Fibroblast of gingiva (primary cell): ENCODE data around the gene KTN1.
A peak's percentile ranks its signal among the peaks of the same experiment; 100 is the strongest.

Source experiments
- DNase-seq: peaks from one replicate; pipeline ENCODE4 v3.0.0-alpha.2; 2011; ENCODE audit warnings: low read depth

Gene KTN1

DNA sequence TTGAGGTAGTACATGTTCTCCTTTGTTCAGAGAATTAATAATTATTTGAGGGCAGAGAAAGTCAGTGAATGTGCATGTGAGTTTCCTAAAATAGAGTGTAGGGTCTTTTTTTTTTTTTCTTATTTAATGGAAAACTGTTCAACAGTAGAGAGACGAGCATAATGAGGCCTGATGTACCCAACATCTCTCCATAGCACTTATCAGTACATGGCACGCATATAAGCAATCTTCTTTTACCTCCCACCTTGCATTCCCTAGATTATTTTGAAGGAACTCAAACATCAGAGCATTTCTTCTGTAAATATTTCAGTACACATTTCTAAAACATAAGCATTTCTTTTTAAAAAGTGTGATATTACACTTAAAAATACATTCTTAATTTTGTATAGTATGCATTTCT, 87.8 kb downstream of the KTN1 start:
- DNase-seq, result no peak

DNA sequence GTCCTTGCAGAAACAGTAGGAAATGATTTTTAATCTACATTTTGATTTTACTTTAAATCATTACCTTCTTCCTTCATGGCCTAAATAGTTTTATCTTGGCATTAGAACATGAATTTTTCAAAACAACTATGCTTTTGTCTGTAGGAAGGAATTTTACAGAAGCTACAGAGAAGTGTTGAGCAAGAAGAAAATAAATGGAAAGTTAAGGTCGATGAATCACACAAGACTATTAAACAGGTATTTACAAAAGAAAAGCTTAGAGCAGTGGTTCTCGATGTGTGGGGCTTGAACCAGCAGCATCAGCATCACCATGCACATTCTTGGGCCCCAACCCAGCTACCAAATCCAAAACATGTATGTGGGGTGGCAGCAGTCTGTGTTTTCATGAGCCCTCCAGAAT, 91.6 kb downstream of the KTN1 start:
- no peak for DNase-seq

DNA sequence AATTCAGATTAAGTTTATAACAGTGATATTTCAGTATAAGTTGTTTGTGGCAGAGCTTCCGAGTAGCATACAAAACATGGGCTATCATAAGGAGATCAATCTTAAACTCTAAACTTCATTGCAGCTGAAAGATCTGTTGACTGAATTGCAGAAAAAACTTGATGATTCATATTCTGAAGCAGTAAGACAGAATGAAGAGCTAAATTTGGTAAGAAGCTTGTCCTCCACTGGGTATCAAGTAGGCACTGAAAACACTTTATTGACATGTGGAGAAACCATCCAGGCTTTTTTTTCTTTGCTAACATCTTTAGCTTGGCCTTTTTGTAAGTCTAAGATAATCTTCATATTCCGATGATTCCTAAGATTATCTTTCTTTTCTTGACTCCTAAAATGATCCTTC, 93.0 kb downstream of the KTN1 start:
- no peak for DNase-seq

DNA sequence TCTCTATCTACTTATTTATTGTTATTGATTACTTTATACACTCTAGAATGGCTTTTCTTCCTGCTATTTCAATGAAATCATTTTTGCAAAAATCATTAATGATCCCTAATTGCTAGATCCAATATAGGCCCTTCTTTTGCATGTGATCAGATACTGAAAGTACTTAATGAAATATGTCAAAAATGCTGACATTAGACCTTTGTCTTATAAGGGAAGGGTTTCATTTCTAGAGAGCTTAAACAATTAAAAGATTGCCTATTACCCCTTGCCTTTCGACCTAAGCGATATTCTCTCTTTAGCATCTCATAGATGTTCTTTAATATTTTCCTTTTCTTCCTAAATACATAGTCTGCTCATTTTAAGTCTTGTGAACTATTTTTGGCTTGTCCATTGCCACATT, 101.1 kb downstream of the KTN1 start:
- no peak for DNase-seq

DNA sequence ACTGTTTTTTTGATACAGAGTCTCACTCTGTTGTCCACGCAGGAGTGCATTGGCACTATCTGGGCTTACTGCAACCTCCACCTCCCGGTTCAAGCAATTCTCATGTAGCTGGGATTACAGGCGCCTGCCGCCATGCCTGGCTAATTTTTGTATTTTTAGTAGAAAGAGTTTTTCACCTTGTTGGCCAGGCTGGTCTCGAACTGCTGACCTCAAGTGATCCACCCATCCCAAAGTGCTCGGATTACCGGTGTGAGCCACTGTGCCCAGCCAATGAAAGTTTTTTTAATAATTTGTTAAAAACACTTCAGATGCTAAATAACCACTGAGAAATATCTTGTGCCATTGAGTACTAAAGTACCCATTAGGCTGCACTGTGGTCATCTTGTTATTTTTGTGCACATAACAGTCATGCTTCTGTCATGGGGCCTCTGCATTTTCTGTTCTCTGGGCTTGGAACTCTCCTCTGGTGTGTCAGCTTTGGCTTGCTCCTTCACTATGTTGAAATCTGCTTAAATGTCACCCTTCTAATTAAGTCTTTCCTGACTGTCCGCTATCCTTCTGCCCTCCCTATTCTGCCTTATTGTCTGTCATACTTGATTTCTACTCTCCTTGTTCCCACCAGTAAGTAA, 105.1 kb downstream of the KTN1 start:
- peak; percentile 85 for DNase-seq

DNA sequence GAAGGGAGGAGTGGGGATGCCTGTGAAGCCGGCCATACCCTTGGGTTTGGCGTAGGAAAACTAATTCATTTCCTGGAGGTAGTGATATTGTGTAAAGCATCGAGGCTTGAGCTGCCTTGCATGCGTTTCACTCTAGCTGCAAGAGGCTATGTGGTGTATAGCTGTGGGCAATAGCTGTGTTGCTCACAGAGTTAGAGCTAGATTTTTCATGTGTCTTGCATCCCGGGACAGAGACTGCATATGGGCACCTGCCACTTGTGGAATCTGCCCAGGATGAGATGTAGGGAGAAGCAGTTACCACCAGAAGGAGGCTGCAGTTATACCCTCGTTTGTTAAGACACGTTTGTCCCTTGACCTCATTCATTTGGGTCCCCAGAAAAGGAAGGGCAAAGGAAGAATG, 106.7 kb downstream of the KTN1 start:
- DNase-seq, result no peak

DNA sequence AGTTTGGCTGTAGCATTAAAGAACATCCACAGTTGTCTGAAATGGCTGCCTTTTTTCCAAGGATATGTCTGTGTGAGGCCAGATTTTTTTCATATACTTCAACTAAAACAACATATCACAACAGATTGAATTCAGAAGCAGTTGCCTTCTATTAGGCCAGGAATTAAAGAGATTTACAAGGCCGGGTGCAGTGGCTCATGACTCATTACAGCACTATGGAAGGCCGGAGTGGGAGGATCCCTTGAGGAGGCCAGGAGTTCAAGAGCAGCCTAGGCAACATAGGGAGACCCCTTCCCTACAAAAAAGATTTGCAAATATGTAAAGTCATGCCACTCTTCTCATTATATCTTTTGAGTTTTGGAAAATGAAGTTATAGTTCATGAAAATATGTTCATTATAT, 108.6 kb downstream of the KTN1 start:
- DNase-seq, result no peak

DNA sequence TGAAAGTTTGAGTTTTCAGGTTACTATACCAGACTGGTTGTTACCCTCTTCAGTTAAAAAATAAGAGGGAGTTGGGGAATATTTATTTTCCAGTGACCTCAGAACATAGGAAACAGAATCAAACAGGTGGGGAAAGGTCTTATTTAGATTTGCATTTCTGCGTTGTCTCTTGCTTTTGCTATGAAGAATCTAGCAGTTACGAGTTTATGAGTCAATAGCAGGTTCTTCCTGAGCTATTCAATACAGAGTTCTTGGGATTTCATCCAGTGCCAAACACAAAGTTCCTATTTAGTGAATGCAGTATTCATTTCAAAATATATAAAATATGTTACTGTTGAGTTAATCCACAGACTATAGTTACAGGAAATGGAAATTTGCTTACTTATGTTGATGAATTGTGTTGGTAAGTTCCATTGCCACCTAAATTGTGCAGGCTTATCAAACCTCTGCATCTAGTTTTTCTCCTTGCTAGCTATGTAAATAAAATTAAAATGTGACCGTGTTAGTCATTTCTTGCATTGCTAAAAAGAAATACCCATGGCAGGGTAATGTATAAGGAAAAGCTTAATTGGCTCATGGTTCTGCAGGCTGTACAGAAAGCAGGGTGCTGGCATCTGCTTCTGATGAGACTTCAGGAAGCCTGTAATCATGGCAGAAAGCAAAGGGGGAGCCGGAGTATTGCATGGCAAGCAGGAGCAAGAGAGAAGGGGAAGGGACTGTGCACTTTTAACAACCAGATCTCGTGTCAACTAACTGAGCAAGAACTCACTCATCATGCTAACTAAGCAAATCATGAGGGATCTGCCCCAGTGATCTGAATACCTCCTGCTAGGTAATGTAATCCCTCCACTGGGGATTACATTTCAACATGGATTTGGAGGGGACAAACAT, 110.2 kb downstream of the KTN1 start:
- DNase-seq, result peak; percentile 39

DNA sequence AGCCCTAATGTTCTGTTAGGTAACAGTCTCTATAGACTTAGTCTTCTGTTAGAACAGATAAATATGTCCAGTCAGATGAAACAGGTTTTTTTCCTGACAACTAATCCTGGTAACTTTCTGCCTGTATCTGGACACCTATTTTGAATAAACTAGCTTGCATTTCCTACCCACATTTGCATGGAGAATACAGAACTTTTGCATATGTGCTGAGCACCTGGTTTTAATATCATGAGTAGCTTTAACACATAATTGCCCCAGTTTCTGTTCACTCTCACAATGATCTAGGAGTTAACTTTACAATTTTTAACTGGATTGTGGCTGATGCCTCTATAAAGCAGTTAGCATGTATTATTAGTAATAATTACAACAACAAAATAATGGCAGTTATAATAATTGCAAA, 111.7 kb downstream of the KTN1 start:
- no peak for DNase-seq

DNA sequence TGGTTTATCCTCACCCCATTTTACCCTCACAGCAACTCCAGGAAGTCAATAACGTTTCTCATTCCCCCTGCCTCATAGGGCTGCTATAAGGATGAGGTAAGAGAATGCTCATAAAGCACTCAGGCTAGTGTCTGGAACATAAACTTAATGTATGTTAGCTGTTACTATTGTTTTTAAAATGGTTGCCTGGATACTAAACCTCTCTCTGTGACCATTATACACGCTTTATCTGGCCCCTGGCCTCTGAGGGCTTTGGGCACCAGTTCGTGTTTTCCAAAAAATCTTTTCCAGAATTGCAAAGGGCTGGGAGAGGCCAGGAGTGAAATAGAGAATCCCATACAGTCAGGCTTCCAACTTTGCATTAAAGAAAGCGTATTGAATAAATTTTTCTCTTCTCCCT, 113.9 kb downstream of the KTN1 start:
- no peak for DNase-seq

DNA sequence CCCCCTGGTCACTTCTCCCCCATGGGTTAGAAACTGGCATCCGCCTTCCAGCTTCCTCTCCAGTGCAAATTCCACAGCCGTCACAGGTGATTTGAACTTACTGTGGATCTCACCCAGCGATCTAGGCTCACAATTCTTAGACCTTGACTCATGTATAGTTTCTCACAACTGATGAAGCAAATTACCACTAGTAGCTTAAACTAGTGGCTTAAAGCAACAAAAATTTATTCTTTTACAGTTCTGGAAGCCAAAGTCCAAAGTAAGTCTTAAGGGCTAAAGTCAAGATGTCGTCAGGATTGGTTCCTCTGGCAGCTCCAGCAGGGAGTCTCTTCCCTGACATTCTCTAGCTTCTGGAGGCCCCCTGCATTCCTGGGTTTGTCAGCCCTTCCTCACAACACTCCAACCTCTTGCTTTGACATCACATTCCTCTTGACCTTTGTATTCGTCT, 117.4 kb downstream of the KTN1 start:
- DNase-seq, result no peak

DNA sequence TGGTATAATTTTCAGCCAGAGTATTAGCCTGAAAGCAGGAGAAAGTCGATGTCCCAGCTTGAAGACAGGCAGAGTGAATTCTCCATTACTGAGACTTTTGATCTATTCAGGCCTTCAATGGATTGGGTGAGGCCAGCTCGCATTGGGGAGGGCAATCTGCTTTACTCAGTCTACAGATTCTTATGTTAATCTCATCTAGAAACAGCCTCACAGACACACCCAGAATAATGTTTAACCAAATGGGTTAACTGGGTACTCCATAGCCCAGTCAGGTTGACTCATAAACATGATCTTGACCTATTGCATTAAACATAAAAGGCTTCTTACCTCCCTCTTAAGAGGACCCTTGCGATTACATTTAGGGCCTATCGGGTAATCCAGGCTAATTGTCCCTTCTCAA, 118.0 kb downstream of the KTN1 start:
- DNase-seq, result no peak

DNA sequence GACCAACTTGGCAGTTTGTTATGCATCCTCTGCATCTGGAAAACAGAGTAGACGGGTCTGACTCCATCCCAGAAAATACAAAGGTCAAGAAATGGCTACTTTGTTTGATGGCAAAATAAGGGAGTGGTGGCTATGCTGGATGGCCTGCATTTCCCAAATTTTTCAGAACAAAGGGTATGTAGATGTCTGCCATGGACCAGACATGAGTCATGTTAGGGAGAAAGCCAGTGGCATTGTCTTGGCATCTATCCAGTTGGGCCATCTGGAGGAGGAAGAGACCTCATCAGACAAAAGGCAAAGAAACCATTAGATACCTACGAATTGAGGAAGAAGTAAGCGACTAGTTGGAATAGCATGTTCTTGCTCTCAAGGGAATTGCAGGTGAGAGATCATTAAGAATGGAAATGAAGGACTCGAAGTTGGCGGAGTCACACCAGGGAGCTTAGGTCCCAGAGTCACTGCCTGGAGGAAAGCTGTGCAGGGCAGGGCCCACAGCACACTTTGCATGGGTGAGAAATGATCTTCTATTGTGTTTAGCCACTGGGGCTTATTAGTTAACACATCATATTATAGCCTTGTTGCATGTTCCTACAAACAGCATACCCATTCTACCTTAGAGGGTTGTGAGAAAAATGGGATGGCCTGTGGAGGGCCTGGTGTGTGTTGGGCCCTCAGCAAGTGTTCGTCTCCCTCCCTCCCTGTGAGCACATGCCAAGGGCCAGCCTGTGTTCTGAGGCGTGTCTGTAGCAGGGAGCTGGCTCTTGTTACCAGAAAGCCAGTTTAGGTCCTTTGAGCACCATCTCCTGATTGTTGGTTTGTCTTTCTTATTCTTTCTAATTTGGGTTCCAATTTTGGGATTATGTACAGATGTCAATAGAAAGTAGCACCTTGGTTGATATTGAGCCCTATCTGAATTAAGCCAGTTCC, 119.4 kb downstream of the KTN1 start:
- peak; percentile 56 for DNase-seq

DNA sequence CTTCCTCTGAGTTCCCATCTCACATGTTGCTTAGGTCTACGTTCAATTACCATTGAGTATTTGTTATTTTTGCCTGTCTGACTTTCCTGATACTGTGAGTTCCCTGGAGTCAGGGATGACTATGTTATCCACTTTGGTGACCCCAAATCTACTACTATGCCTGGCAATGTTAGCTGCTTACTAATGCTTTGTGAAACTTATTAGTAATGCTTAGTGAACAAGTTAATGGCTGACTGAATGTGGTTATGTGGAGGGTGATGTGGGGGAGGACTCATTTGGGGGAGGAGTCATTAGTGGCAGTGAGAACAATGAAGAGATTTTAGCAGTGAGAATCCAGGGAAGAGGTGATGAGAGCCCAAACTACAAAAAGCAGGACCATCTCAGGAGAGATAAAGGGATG, 121.6 kb downstream of the KTN1 start:
- no peak for DNase-seq

DNA sequence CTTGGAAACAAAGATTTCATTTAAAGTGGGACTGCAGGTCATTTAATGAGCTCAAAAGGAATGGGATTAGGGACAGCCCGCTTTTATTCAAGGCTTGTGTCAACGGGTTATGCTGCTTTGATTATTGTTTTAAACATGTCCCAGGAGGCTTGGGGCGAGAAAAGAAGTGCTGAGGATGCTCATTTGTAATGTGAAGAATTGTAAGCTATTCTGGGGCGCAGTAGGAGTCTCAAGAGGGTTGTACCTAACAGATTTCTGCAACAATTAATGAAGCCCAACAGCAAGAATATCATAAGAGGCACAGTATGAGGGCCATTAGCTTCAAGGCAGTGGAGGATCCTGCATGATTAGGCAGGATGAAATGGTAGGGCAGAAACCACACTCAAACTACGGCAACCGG, 122.5 kb downstream of the KTN1 start:
- DNase-seq, result no peak

DNA sequence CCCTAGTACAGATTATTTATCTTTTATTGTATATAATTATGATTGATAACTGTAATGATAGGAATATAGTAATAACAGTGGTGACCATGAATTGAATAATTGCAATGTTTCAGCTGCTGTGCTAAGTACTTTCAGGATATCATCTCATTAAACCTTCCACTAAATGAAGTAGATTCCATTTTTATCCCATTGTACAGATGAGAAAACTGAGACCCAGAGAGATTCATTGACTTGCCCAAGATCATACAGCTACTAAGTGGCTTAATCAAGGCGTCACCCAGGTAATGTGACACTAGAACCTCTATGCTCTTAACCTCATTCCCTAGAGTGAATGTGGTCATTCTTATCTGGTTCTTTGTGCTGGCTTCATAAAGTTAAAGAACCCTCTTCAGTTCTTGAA, 124.6 kb downstream of the KTN1 start:
- no peak for DNase-seq

DNA sequence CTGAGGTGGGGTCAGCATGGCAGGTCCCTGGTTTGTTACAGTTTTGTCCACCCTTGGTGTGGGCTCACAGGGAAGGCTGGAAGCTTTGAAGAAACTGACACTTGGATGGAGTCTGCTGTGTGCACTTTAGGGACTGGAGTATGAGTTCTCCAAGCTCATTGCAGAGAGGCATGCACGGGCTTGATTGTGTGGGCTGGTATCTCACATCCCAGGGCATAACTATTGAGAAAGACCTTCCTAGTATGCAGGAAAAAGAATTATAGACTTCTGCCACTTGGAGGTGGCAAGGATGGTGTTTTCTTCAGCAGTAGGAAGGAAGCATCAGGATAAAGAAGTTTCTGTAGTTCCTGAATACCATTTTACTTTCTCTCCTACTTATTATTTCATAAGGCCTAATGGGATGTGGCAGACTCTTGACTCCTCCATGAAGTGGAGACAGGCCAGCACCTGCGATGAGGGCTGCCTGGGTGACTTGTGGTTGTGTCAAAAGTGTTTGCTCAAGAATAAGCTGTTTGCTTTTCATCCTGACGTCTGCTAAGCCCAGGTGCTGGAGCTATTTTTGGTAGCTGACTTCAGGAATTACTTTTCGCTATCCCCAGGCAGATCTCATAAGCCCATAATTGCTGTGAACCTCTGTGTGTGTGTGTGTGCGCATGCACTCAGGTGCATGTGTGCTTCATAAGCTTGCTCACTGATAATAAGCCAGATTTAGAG, 125.8 kb downstream of the KTN1 start:
- no peak for DNase-seq

DNA sequence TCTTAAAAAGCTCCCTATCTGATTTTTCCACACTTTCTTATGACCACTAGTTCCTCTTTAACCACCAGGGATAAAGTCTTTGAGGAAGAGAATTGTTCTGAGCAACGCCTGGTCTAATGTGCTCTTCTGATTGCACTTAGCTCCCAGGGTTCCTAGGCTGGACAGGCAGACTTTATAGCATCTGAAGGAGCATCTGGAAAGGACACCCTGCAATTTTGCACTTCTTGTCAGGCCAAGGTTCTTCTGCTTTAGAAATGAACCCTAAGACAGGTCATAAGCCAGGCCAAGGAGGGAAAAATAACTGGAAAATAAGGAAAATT, 126.3 kb downstream of the KTN1 start:
- no peak for DNase-seq

DNA sequence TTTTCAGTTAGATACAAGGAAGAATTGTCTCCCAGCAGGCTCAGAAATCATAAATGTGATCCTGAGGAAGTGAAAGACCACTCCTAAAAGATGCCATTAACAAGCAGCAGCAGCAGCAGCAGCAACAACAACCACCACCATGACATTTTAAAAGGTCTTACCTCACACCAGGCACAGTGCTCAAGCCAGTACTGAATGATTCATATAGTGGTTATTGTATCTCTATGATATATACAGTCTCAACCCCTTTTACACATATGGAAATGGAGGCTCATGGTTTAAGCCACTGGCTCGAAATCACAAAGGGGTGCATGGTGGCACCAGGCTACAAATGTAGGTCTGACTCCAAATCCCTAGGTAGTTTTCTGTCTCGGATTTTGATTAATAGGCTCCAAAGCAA, 126.9 kb downstream of the KTN1 start:
- DNase-seq, result no peak

DNA sequence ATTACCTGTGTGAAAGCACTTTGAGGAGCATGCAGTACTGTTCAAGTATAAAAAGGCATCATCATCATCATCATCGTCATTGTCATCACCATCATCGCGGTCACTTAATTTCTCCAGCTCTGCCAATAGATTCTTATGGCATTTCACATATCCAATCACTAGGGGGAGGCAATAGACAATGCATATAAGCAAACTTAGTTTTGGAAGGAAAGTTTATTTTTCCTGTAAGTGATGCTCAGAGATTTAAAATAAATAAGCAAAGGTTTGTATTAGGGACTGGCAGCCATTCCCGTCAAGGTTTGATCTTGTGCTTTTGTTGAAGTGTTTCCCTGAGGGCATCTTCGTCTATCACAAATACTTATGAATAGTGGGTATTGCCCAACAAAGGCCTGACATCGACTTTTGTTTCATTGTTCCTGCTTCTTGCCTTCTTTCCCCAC, 127.4 kb downstream of the KTN1 start:
- peak; percentile 82 for DNase-seq

DNA sequence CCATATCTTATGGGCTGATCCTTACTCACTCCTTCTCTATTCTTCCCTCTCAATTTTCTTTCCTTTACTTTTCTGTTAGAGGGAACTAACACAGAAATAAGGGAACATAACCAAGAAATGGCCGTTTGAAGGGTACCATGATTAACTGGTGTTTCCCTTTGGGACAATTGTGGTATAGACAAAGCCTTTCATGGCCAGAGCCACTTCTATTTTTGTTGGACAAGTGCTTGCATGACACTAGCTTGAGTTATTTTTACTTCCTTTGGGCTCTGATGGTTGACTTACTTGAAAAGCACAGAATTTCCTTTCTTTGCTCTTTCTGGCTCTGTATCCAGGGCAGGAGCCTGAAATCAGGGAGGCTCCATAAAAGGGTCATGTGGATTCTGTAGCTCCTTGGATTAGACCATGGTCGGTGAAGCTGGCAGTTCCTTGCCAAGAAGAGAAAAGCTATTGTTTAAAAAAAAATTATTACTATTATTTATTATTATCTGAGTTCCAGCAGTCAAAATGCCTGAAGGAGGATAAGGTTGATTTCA, 130.6 kb downstream of the KTN1 start:
- DNase-seq, result no peak
